HepG2 (cell line): Measurements from ENCODE around the gene CPT1B. TPM values are rescaled to one million over a fixed set of nuclear protein-coding genes. Genes with fewer than 3 reads are reported as not detected.
A peak's percentile ranks its signal among the peaks of the same experiment; 100 is the strongest.

ENCODE experiments used
- DZIP1 ChIP-seq: sonication (generic); formaldehyde crosslinking; IDR thresholded peaks from 2 replicates; pipeline ENCODE4 v1.5.0; 2020; ENCODE audit warnings: mild to moderate bottlenecking, missing genetic modification reagents
- EZH2 ChIP-seq: conservative IDR thresholded peaks from 2 replicates; pipeline ENCODE4 v1.6.1; 2012; ENCODE audit warnings: mild to moderate bottlenecking, low read depth, low read length, moderate library complexity
- FOXC1 ChIP-seq: sonication (generic); formaldehyde crosslinking; IDR thresholded peaks from 2 replicates; pipeline ENCODE4 v1.8.0; 2022; ENCODE audit warnings: mild to moderate bottlenecking, missing genetic modification reagents, borderline replicate concordance
- FOXK2 ChIP-seq: fragments of 450-650 bp; IDR thresholded peaks from 2 replicates; pipeline ENCODE4 v1.6.1; 2016
- IRX3 ChIP-seq: sonication (generic); formaldehyde crosslinking; IDR thresholded peaks from 2 replicates; pipeline ENCODE4 v1.8.1; 2023; ENCODE audit warnings: mild to moderate bottlenecking, low read depth, missing genetic modification reagents, borderline replicate concordance
- NFAT5 ChIP-seq: sonication (generic); formaldehyde crosslinking; IDR thresholded peaks from 2 replicates; pipeline ENCODE4 v1.4.0; 2020; ENCODE audit warnings: missing genetic modification reagents
- NR2F1 ChIP-seq, 2 experiments: fragments of 450-650 bp in 1 of 2; formaldehyde crosslinking in 1 of 2; IDR thresholded peaks; 2 replicates each; pipeline versions ENCODE4 v1.5.0 to v1.6.1; 2016 to 2020; ENCODE audit warnings: mild to moderate bottlenecking in 1 of 2, missing compliant biosample characterization in 1 of 2, missing genetic modification reagents in 1 of 2, moderate library complexity in 1 of 2
- POLR2AphosphoS2 ChIP-seq: IDR thresholded peaks from 2 replicates; pipeline ENCODE4 v1.6.1; 2011; ENCODE audit warnings: low read depth, low read length, improper control_type of control experiment
- PRDM4 ChIP-seq: sonication (generic); formaldehyde crosslinking; IDR thresholded peaks from 2 replicates; pipeline ENCODE4 v1.9.0; 2021; ENCODE audit warnings: missing genetic modification reagents, borderline replicate concordance
- RARG ChIP-seq: sonication (generic); formaldehyde crosslinking; IDR thresholded peaks from 2 replicates; pipeline ENCODE4 v1.4.0; 2020; ENCODE audit warnings: low read depth, mild to moderate bottlenecking, missing genetic modification reagents
- SKI ChIP-seq: fragments of 450-650 bp; IDR thresholded peaks from one replicate; pipeline ENCODE4 v1.6.1; 2018; ENCODE audit warnings: mild to moderate bottlenecking; ENCODE audit not compliant: partially characterized antibody
- TRIM22 ChIP-seq: fragments of 450-650 bp; IDR thresholded peaks from 2 replicates; pipeline ENCODE4 v1.6.1; 2017
- ZNF124 ChIP-seq: sonication (generic); formaldehyde crosslinking; IDR thresholded peaks from 2 replicates; pipeline ENCODE4 v1.4.0; 2020; ENCODE audit warnings: missing genetic modification reagents
- ZNF205 ChIP-seq: IDR thresholded peaks from 2 replicates; pipeline ENCODE4 v1.6.1; 2018; ENCODE audit warnings: missing biosample characterization, missing genetic modification reagents
- ZNF512 ChIP-seq: sonication (generic); formaldehyde crosslinking; IDR thresholded peaks from 2 replicates; pipeline ENCODE4 v1.4.0; 2020; ENCODE audit warnings: mild to moderate bottlenecking, missing genetic modification reagents
- polyA plus RNA-seq, 8 experiments: library from polyadenylated mRNA; depleted of rRNA in 3 of 8; stranded (reverse) in 7 of 8; unstranded in 1 of 8; fragments of >200 nt; fragmentation: Illumina TruSeq in 4 of 8; extraction: Trizol in 4 of 8; gene quantifications; 2 replicates each; pipeline versions ENCODE4 v1.2.1 to v1.2.3, GENCODE V29; 2011 to 2016; ENCODE audit warnings: low read depth in 4 of 8, missing spikeins in 1 of 8, mixed read lengths in 1 of 8; ENCODE audit not compliant: insufficient read depth in 1 of 8
- total RNA-seq, 5 experiments: library from RNA; depleted of rRNA; stranded (reverse); fragments of >200 nt; fragmentation: Illumina TruSeq; extraction: Trizol; gene quantifications; 2 replicates each; pipeline ENCODE4 v1.2.3, GENCODE V29; 2016; ENCODE audit warnings: low read depth in 1 of 5

Gene CPT1B
- total and polyA plus RNA-seq, 2 of the 13 experiments (the other 11 are each of a cell fraction or from before 2014, with no cell fraction given), result 9.2 to 19.5 TPM

- peak; percentile 55; the same call in 1 of the 2 replicates for TF ChIP-seq NFAT5 (CRISPR knock-in tag)
- TF ChIP-seq PRDM4 (CRISPR knock-in tag), result no peak
- TF ChIP-seq ZNF512, result no peak
- no peak; a peak in 1 of 4 replicates for TF ChIP-seq NR2F1 (CRISPR knock-in tag; IDR thresholded peaks at IDR 0.05)
- 0 out of 2 replicates have a peak, but pooled peaks have one; percentile 30 for TF ChIP-seq DZIP1 (CRISPR knock-in tag)
- no peak for TF ChIP-seq POLR2AphosphoS2
- TF ChIP-seq RARG (CRISPR knock-in tag), result no peak
- peak; percentile 78 for TF ChIP-seq SKI
- TF ChIP-seq ZNF124 (CRISPR knock-in tag), result no peak
- TF ChIP-seq TRIM22, result no peak
- TF ChIP-seq ZNF205, result 0 out of 2 replicates have a peak, but pooled peaks have one; percentile 44
- no peak for TF ChIP-seq IRX3 (CRISPR knock-in tag)
- no peak for TF ChIP-seq FOXC1 (CRISPR knock-in tag)
- no peak for TF ChIP-seq EZH2
- TF ChIP-seq FOXK2, result no peak
These were observed 48.2 kb downstream of the CPT1B start, which contains the start of gene TYMP (continued) for GRCh38 chr22:50529897-50530579.
